Keratinocyte (primary cell): Measurements from ENCODE around the gene PITHD1. TPM values are rescaled to one million over a fixed set of nuclear protein-coding genes. Genes with fewer than 3 reads are reported as not detected.
A peak's percentile ranks its signal among the peaks of the same experiment; 100 is the strongest.

Experiments used
- DNase-seq: peaks from one replicate; pipeline ENCODE4 v3.0.0-alpha.2; 2011; ENCODE audit warnings: low read depth, missing footprints, low spot score
- FAIRE-seq: peaks from 2 replicates; lab custom pipeline; 2011; peaks lifted over from hg19 to GRCh38; lab: Jason Lieb, UNC
- H2AFZ ChIP-seq: 2 replicates; pipeline ENCODE4 v1.6.0; 2012; ENCODE audit warnings: low read length, control low read depth, inconsistent platforms; ENCODE audit not compliant: control insufficient read depth
- H3K27ac ChIP-seq: 2 replicates; pipeline ENCODE4 v1.5.1; 2011; ENCODE audit warnings: low read length; ENCODE audit not compliant: control insufficient read depth, insufficient read depth
- H3K27me3 ChIP-seq: 3 replicates; pipeline ENCODE4 v1.6.0; 2011; ENCODE audit warnings: low read length; ENCODE audit not compliant: control insufficient read depth, insufficient read depth; ENCODE audit errors: extremely low read depth
- H3K36me3 ChIP-seq, 2 experiments: 2 replicates in 1 of 2; 3 replicates in 1 of 2; pipeline ENCODE4 v1.5.1; 2011; ENCODE audit warnings: low read length in 2 of 2, mild to moderate bottlenecking in 1 of 2; ENCODE audit not compliant: control insufficient read depth in 2 of 2, insufficient read depth in 2 of 2; ENCODE audit errors: extremely low read depth in 1 of 2
- H3K4me1 ChIP-seq: 3 replicates; pipeline ENCODE4 v1.5.1; 2011; ENCODE audit warnings: low read length; ENCODE audit not compliant: control insufficient read depth, insufficient read depth; ENCODE audit errors: extremely low read depth
- H3K4me2 ChIP-seq: 3 replicates; pipeline ENCODE4 v1.6.0; 2011; ENCODE audit warnings: low read depth, low read length; ENCODE audit not compliant: control insufficient read depth, insufficient read depth; ENCODE audit errors: extremely low read depth
- H3K4me3 ChIP-seq, 3 experiments: fragments of 200-600 bp in 1 of 3; sonication (generic) in 1 of 3; 2 replicates in 2 of 3; 3 replicates in 1 of 3; pipeline ENCODE4 v1.5.1; 2011 to 2016; ENCODE audit warnings: low read length in 3 of 3, mild to moderate bottlenecking in 3 of 3, control low read depth in 2 of 3, inconsistent platforms in 1 of 3, low read depth in 1 of 3, mixed read lengths in 1 of 3, mixed run types in 1 of 3, moderate library complexity in 1 of 3; ENCODE audit not compliant: control insufficient read depth in 2 of 3, insufficient read depth in 2 of 3; ENCODE audit errors: extremely low read depth in 1 of 3
- H3K79me2 ChIP-seq: 2 replicates; pipeline ENCODE4 v1.6.0; 2012; ENCODE audit warnings: low read length; ENCODE audit not compliant: control insufficient read depth, insufficient read depth
- H3K9ac ChIP-seq: 3 replicates; pipeline ENCODE4 v1.6.0; 2011; ENCODE audit warnings: low read length; ENCODE audit not compliant: control insufficient read depth, insufficient read depth; ENCODE audit errors: extremely low read depth
- H3K9me1 ChIP-seq: 3 replicates; pipeline ENCODE4 v1.6.0; 2011; ENCODE audit warnings: low read length; ENCODE audit not compliant: control insufficient read depth, insufficient read depth; ENCODE audit errors: extremely low read depth
- H3K9me3 ChIP-seq: 2 replicates; pipeline ENCODE4 v1.5.1; 2012; ENCODE audit warnings: low read depth, low read length; ENCODE audit not compliant: control insufficient read depth
- H4K20me1 ChIP-seq: 3 replicates; pipeline ENCODE4 v1.6.0; 2011; ENCODE audit warnings: low read length; ENCODE audit not compliant: control insufficient read depth, insufficient read depth; ENCODE audit errors: extremely low read depth
- EZH2 ChIP-seq: IDR thresholded peaks from one replicate; pipeline ENCODE4 v1.6.1; 2012; ENCODE audit warnings: inconsistent platforms, mild to moderate bottlenecking, low read length, moderate library complexity
- dilution Hi-C: fragments of 300-500 bp; cut with MboI; formaldehyde crosslinking; loops from one replicate; pipeline ENCODE4 v1.7.0; 2020; ENCODE audit warnings: low sequenced_read_pairs; ENCODE audit not compliant: extremely low pct_ligation_motif_present
- polyA plus RNA-seq, 5 experiments: library from polyadenylated mRNA; depleted of rRNA in 3 of 5; stranded (reverse) in 3 of 5; stranded (forward) in 1 of 5; unstranded in 1 of 5; fragments of >200 nt; gene quantifications; 1 replicate in 1 of 5; 2 replicates in 3 of 5; 3 replicates in 1 of 5; pipeline versions ENCODE4 v1.2.1 to v1.2.3, GENCODE V29; 2011 to 2012; ENCODE audit warnings: missing spikeins in 2 of 5, low read depth in 1 of 5, low replicate concordance in 1 of 5
- TF ChIP-seq, protein P1 (sequence below), 3 experiments: IDR thresholded peaks in 1 of 3; conservative IDR thresholded peaks in 1 of 3; optimal IDR thresholded peaks in 1 of 3; 2 replicates in 2 of 3; 3 replicates in 1 of 3; pipeline versions ENCODE3 to v1.5.1; 2011; ENCODE audit warnings: low read length in 3 of 3, mild to moderate bottlenecking in 3 of 3, moderate library complexity in 2 of 3, control low read depth in 1 of 3, inconsistent platforms in 1 of 3; ENCODE audit not compliant: insufficient read depth in 2 of 3; ENCODE audit errors: extremely low read depth in 1 of 3

PITHD1 gene
- polyA plus RNA-seq, 1 donor (not counting 4 experiments of a cell fraction or from before 2014, with no cell fraction given), result 59.4 TPM

DNA sequence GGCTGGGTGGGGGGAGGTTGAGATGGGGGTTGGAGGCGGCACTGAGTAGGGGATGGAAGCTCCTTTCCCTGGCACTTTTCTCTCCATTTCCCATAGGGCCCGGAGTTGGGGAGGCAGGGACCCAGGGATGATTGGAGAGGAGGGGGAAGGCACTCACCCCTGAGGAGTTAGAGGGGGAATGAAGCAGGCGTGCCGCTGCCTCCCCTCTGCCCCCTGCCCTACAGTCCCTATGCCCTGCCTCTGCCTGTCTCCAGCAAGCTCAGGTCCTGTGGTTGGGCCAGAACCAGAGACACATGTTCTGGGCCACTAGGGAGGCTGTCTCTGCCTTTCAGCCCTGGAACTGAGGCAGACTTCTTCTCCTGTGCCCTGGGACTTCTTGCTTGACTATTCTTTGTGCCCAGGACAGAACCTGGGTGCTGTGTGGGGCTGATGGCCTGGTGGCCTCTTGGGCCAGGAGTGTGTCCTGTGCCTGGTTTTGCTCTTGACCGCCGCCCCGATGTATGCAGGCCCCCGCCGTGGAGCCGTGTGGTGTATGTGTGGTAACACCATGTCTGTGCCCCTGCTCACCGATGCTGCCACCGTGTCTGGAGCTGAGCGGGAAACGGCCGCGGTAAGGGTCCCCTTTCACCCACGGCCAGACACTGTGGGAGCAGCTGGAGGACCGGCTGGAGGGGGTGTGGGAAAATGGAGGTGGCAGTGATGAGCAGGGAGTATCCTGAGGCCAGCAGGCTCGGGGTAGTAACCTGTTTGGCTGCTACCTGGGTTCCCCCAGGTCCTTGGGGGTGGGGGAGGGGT, 14.1 kb downstream of the PITHD1 start:
- H3K4me1 ChIP-seq, result peaks cover 26% of the 10 kb centered on the region
- no peaks in the 10 kb centered on the region for H3K9me1 ChIP-seq
- H3K9ac ChIP-seq, result peak overlapping the region; percentile 85
- no peak overlapping the region for H2AFZ ChIP-seq
- no peaks in the 10 kb centered on the region for H4K20me1 ChIP-seq
- no peaks in the 10 kb centered on the region for H3K9me3 ChIP-seq
- no peak for TF ChIP-seq EZH2
- dilution Hi-C loops, result no loop called here
- H3K27ac ChIP-seq, result no peak overlapping the region
- H3K36me3 ChIP-seq, result peaks cover 21 to 29% of the 10 kb centered on the region in 2 experiments
- H3K27me3 ChIP-seq, result no peaks in the 10 kb centered on the region
- H3K4me3 ChIP-seq, result peak overlapping the region; percentile 61 to 97 (median 96)
- DNase-seq (no peak), FAIRE-seq (no peak)
- peak overlapping the region; percentile 92 for H3K4me2 ChIP-seq
- H3K79me2 ChIP-seq, result peaks cover 21% of the 10 kb centered on the region

DNA sequence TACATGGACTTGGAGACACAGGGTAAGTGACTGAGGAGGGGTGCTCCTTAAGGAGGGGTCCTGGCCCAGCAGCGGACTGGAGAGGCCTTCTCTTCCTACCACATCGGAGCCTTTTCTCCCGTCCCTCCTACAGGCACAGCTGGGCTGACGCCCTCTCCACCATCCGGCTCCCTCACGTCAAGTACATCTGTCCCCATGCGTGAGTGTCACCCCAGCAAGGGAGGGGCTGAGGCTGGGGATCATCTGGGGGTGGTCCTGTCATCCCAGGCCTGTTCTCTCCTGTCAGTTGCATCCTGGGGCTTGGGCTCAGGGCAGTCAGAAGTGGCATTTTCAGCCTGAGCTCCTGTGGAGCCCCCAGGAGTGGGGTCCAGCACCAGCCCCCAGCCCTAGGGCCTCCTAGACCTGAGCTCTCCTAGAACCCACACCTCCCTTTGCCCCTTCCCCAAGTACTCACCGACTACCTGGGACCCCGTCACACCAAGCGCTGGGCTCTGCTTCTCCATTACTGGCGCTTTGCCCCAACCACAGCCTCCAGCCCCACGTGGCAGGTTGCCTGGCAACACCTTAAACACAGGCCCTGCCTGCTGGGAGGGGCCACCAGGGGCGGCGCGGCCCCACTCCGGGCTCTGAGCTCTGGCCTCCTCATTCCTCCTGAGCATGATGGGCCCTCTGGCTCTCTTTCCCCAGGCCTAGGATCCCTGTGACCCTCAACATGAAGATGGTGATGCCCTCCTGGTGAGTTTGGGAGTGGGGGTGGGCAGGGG, 15.0 kb downstream of the PITHD1 start:
- Histone ChIP-seq H2AFZ (no peak overlapping the region), H3K9ac (peak overlapping the region; percentile 22), H3K79me2 (peaks cover 21% of the 10 kb centered on the region), H3K9me3 (no peaks in the 10 kb centered on the region), H3K27ac (peak overlapping the region; percentile 10), H3K4me2 (no peak overlapping the region), H4K20me1 (no peaks in the 10 kb centered on the region), H3K4me1 (peaks cover 26% of the 10 kb centered on the region), H3K36me3 (peaks cover 27 to 32% of the 10 kb centered on the region in 2 experiments), H3K4me3 (no peak overlapping the region), H3K27me3 (no peaks in the 10 kb centered on the region), H3K9me1 (no peaks in the 10 kb centered on the region)
- DNase-seq (no peak), FAIRE-seq (no peak)
- dilution Hi-C loops, result no loop called here
- no peak for TF ChIP-seq EZH2
- TF ChIP-seq, protein P1, sequence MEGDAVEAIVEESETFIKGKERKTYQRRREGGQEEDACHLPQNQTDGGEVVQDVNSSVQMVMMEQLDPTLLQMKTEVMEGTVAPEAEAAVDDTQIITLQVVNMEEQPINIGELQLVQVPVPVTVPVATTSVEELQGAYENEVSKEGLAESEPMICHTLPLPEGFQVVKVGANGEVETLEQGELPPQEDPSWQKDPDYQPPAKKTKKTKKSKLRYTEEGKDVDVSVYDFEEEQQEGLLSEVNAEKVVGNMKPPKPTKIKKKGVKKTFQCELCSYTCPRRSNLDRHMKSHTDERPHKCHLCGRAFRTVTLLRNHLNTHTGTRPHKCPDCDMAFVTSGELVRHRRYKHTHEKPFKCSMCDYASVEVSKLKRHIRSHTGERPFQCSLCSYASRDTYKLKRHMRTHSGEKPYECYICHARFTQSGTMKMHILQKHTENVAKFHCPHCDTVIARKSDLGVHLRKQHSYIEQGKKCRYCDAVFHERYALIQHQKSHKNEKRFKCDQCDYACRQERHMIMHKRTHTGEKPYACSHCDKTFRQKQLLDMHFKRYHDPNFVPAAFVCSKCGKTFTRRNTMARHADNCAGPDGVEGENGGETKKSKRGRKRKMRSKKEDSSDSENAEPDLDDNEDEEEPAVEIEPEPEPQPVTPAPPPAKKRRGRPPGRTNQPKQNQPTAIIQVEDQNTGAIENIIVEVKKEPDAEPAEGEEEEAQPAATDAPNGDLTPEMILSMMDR (optimal IDR thresholded peaks at IDR 0.05 in 1 of 3, IDR thresholded peaks at IDR 0.05 in 1 of 3, conservative IDR thresholded peaks at IDR 0.05 in 1 of 3; ENCODE audit: extremely low read depth in 1 of 3, insufficient read depth in 2 of 3, low read length in 3 of 3), result no peak
